Stomach (tissue), 9 donors: Measurements from ENCODE around the gene RTN4. TPM values are rescaled to one million over a fixed set of nuclear protein-coding genes. Genes with fewer than 3 reads are reported as not detected.
A peak's percentile ranks its signal among the peaks of the same experiment; 100 is the strongest.

Experiments used
- DNase-seq, 2 donors: peaks; one replicate each; pipeline versions ENCODE4 v3.0.0 to v3.0.0-alpha.2; 2013 to 2019
- H3K27ac ChIP-seq, 5 donors: fragments of 200-600 bp in 4 of 5; sonication (generic) in 4 of 5; one replicate each; pipeline ENCODE4 v1.5.1; 2013 to 2019; ENCODE audit warnings: mild to moderate bottlenecking in 1 of 5, moderate library complexity in 1 of 5
- H3K27me3 ChIP-seq, 3 donors: fragments of 200-600 bp; sonication (generic); one replicate each; pipeline ENCODE4 v1.5.1; 2017 to 2019; ENCODE audit warnings: mixed run types in 1 of 3
- H3K36me3 ChIP-seq, 4 donors: fragments of 200-600 bp; sonication (generic); 1 replicate in 3 of 4; 2 replicates in 1 of 4; pipeline ENCODE4 v1.5.1; 2016 to 2019
- H3K4me1 ChIP-seq, 4 donors: fragments of 200-600 bp; sonication (generic); one replicate each; pipeline ENCODE4 v1.5.1; 2016 to 2019
- H3K4me3 ChIP-seq, 4 donors: fragments of 200-600 bp; sonication (generic) in 3 of 4; one replicate each; pipeline ENCODE4 v1.5.1; 2016 to 2019; ENCODE audit warnings: mild to moderate bottlenecking in 1 of 4
- H3K9me3 ChIP-seq, 4 donors: fragments of 200-600 bp; sonication (generic); one replicate each; pipeline ENCODE4 v1.5.1; 2016 to 2019
- CTCF ChIP-seq, 7 experiments: fragments of 450-650 bp in 4 of 7; fragments of 200-600 bp in 3 of 7; sonication (generic) in 3 of 7; IDR thresholded peaks; one replicate each; pipeline ENCODE4 v1.5.1; 2016 to 2019; ENCODE audit warnings: antibody characterized with exemption in 7 of 7, control low read depth in 2 of 7, mild to moderate bottlenecking in 1 of 7
- EP300 ChIP-seq: sonication (generic); formaldehyde crosslinking; IDR thresholded peaks from one replicate; pipeline ENCODE4 v1.6.1; 2017; ENCODE audit warnings: antibody characterized with exemption
- POLR2A ChIP-seq, 4 donors: fragments of 450-650 bp; IDR thresholded peaks; one replicate each; pipeline ENCODE4 v1.6.1; 2016; ENCODE audit warnings: antibody characterized with exemption in 4 of 4, control low read depth in 2 of 4, mild to moderate bottlenecking in 1 of 4, moderate library complexity in 1 of 4
- POLR2AphosphoS5 ChIP-seq, 3 donors: sonication (generic); formaldehyde crosslinking; IDR thresholded peaks; one replicate each; pipeline ENCODE4 v1.6.1; 2016; ENCODE audit warnings: antibody characterized with exemption in 3 of 3
- WGBS, 5 donors: extraction: QIAGEN DNeasy Blood & Tissue Kit in 3 of 5; methylation state at CpG; one replicate each; pipeline versions ENCODE4 v1.1.5 to v1.1.7; 2013 to 2018; 5-methylcytosine and 5-hydroxymethylcytosine counted together
- intact Hi-C: fragments of 100-400 bp; cut with DNase I; formaldehyde crosslinking; loops from one replicate; pipeline ENCODE4 v1.15.1; 2023; ENCODE audit warnings: low total_unique reads
- polyA plus RNA-seq, 3 donors: library from polyadenylated mRNA; stranded (reverse); fragments of 200-250 nt; gene quantifications; one replicate each; pipeline ENCODE4 v1.2.3, GENCODE V29; 2013
- total RNA-seq, 5 donors: library from RNA; depleted of rRNA; stranded (reverse); fragments of >200 nt; gene quantifications; one replicate each; pipeline versions ENCODE4 v1.1.0 to v1.2.3, GENCODE V29; 2014 to 2016
- donor health status: healthy with polysubstance abuse.
- donor health status: Bipolar disorder and iron deficiency.
- donor health status: healthy.

RTN4 gene
- total and polyA plus RNA-seq, 8 donors: 40.8 to 463 (median 126) TPM

GRCh38 chr2:54975598-54976492, 74.4 kb downstream of the RTN4 start:
- peaks cover 14 to 86% (median 57%) of the 10 kb centered on the region in 4 donors for H3K4me1 ChIP-seq
- H3K36me3 ChIP-seq: peaks cover 0 to 39% (median 12%) of the 10 kb centered on the region in 4 donors
- DNase-seq: no peak
- TF ChIP-seq EP300 (no peak), CTCF (IDR thresholded peaks at IDR 0.05) (no peak), POLR2A (IDR thresholded peaks at IDR 0.05) (no peak), POLR2AphosphoS5 (IDR thresholded peaks at IDR 0.05) (no peak)
- WGBS, 5 donors: 69 to 89% (median 84%) methylated on average over 4 of the region's 4 CpGs
- peak overlapping the region in 2 of 5 donors; percentile 29 to 60 for H3K27ac ChIP-seq
- no peaks in the 10 kb centered on the region for H3K9me3 ChIP-seq
- no peak overlapping the region for H3K4me3 ChIP-seq
- intact Hi-C loops: no loop called here
- H3K27me3 ChIP-seq: no peaks in the 10 kb centered on the region

DNA sequence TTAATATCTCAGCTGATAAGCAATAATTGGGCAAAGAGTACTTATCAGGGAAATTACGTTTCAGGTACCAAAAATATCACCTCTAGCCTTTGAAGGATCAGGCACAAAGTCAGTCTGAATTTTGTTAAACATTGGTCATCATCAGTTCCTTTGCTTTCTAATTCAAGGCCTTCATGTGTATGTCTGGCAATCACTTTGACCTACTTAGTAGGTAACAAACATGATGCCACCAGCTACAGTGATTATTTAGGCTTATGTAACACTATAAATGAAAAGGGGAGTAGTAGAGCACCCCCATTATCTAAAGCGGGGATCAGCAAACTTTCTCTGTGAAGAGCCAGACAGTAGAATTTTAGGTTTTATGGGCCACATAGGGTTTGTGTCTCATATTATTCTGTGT, 75.1 kb downstream of the RTN4 start:
- Histone ChIP-seq H3K4me1 (peaks cover 14 to 79% (median 53%) of the 10 kb centered on the region in 4 donors), H3K27me3 (no peaks in the 10 kb centered on the region), H3K4me3 (no peak overlapping the region), H3K36me3 (peaks cover 0 to 41% (median 19%) of the 10 kb centered on the region in 4 donors), H3K27ac (peak overlapping the region in 1 of 5 donors; percentile 60), H3K9me3 (no peaks in the 10 kb centered on the region)
- WGBS, 5 donors: 60 to 79% (median 73%) methylated on average over 2 of the region's 2 CpGs
- intact Hi-C loops: no loop called here
- TF ChIP-seq POLR2AphosphoS5 (IDR thresholded peaks at IDR 0.05) (no peak), POLR2A (IDR thresholded peaks at IDR 0.05) (no peak), CTCF (IDR thresholded peaks at IDR 0.05) (no peak), EP300 (no peak)
- DNase-seq: no peak

- Histone ChIP-seq H3K9me3 (no peaks in the 10 kb centered on the region), H3K36me3 (peaks cover 0 to 64% (median 42%) of the 10 kb centered on the region in 4 donors), H3K27ac (no peak overlapping the region), H3K4me3 (no peak overlapping the region), H3K4me1 (peaks cover 0 to 35% (median 18%) of the 10 kb centered on the region in 4 donors), H3K27me3 (no peaks in the 10 kb centered on the region)
- TF ChIP-seq CTCF (IDR thresholded peaks at IDR 0.05): no peak
- no peak for TF ChIP-seq POLR2A (IDR thresholded peaks at IDR 0.05)
- no peak for TF ChIP-seq POLR2AphosphoS5 (IDR thresholded peaks at IDR 0.05)
- TF ChIP-seq EP300: no peak
- WGBS, 5 donors: 84 to 94% (median 89%) methylated on average over 7 of the region's 7 CpGs
- no peak for DNase-seq
- intact Hi-C loops: no loop called here
Observed at GRCh38 chr2:54969940-54970338, 80.3 kb downstream of the RTN4 start.

DNA sequence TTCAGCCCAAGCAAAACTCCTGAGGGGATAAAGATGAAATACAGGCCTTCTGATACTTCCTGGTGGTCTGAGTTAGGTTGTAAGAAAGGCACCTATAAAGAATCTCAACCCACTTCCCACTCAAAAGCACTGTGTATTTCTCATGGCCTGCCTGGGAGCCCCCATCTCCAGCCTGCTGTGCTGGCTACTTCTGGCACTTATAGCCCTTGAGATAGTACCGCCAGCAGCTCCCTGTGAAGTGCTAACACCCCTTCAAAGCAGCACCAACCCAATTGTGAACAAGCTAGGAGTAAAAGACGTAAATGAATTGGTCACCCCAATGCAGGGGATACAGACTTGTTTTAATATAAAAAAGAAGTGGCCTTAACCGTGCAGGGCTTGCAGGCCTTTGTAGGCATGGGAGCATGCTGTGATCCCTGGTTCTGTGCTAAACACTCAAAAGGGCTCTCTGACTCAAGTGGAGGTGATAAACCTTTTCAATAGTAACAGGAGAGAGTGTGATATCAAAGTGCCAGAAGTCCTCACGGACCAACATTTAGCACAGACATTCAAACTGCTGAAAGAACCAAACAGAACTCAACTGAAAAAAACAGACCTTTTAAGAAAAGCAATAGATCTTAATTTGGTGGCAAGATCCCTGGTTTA, 80.8 kb downstream of the RTN4 start:
- H3K9me3 ChIP-seq: no peaks in the 10 kb centered on the region
- H3K36me3 ChIP-seq: peaks cover 0 to 59% (median 41%) of the 10 kb centered on the region in 4 donors
- no peak overlapping the region for H3K27ac ChIP-seq
- TF ChIP-seq POLR2AphosphoS5 (IDR thresholded peaks at IDR 0.05) (no peak), EP300 (no peak), POLR2A (IDR thresholded peaks at IDR 0.05) (no peak), CTCF (IDR thresholded peaks at IDR 0.05) (no peak)
- WGBS, 5 donors: 73 to 96% (median 85%) methylated on average over 4 of the region's 4 CpGs
- H3K27me3 ChIP-seq: no peaks in the 10 kb centered on the region
- no peak for DNase-seq
- H3K4me3 ChIP-seq: no peak overlapping the region
- intact Hi-C loops: no loop called here
- H3K4me1 ChIP-seq: peaks cover 0 to 30% (median 15%) of the 10 kb centered on the region in 4 donors
